ENCODE data around the gene ALDH5A1.

ALDH5A1 gene

DNA sequence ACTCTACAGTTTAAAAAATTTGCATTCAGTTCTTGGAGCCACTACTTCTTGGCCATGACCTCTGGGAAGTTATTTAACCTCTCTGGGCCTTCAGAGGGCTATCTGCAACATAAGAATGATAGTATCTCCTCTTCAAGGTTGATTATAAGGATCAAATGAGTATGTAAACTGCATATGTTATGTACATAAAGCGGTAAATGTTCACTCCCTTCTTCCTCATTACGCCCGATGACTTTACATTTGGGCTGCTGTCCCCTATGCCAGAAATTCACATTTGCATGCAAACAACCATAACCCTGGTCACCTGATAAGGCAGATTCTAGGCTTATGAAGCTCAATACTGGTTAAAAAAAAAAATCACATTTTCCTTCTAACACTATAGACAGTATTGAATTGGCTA, 50.4 kb downstream of the ALDH5A1 start:
- no peaks in the 10 kb centered on the region for H3K27me3 ChIP-seq (ENCODE audit: insufficient read depth, low read length)
- no peaks in the 10 kb centered on the region for H3K4me1 ChIP-seq (ENCODE audit: insufficient read depth, low read length)
- no peaks in the 10 kb centered on the region for H3K36me3 ChIP-seq (ENCODE audit: insufficient read depth, low read length)
- no peaks in the 10 kb centered on the region for H3K9me3 ChIP-seq (ENCODE audit: low read length)
- no peak overlapping the region for H3K4me3 ChIP-seq (ENCODE audit: low read length)
- H2AFZ ChIP-seq (ENCODE audit: low read depth, low read length) = no peak overlapping the region

DNA sequence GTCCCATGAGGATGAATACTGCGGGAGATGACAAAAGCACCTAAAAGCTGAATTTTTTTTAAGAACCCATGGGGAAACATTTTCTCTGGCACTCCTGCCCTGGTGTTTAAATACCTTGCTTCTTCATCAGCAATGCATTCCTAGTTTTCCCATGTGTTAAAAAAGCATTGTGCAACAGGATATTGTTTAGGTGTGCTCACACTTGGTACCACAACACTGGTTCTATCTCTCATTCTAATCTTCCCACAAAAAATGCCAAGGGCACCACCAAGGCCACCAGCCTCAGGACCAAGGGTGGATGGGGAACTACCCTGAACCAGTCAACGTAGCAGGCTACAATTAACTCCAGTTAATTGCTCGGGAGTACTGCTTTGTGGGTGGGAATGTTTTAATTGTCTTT, 50.9 kb downstream of the ALDH5A1 start:
- H3K9me3 ChIP-seq (ENCODE audit: low read length) = no peaks in the 10 kb centered on the region
- no peaks in the 10 kb centered on the region for H3K4me1 ChIP-seq (ENCODE audit: insufficient read depth, low read length)
- H2AFZ ChIP-seq (ENCODE audit: low read depth, low read length) = no peak overlapping the region
- H3K27me3 ChIP-seq (ENCODE audit: insufficient read depth, low read length) = no peaks in the 10 kb centered on the region
- no peak overlapping the region for H3K4me3 ChIP-seq (ENCODE audit: low read length)
- no peaks in the 10 kb centered on the region for H3K36me3 ChIP-seq (ENCODE audit: insufficient read depth, low read length)

DNA sequence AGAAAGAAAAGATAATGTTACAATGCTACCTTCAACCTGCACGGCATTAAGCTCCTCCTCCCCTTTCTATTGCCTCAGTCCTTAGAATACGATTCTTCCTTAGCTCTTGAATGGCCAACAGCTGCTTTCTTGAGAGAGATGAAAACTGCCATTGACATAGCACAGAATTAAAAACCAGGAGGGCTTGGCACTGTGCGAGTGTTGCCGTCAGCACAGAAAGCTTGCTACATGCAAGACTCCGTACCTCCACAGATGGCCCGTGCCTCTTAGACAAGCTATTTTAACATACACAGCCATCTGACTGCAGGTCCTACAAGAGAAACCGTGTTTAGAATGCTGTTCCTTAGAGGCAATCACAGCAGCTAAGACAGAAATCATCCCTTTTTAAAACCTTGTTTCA, 51.7 kb downstream of the ALDH5A1 start:
- H3K9me3 ChIP-seq (ENCODE audit: low read length) = no peaks in the 10 kb centered on the region
- no peaks in the 10 kb centered on the region for H3K4me1 ChIP-seq (ENCODE audit: insufficient read depth, low read length)
- no peaks in the 10 kb centered on the region for H3K36me3 ChIP-seq (ENCODE audit: insufficient read depth, low read length)
- no peak overlapping the region for H3K4me3 ChIP-seq (ENCODE audit: low read length)
- H2AFZ ChIP-seq (ENCODE audit: low read depth, low read length) = no peak overlapping the region
- no peaks in the 10 kb centered on the region for H3K27me3 ChIP-seq (ENCODE audit: insufficient read depth, low read length)

DNA sequence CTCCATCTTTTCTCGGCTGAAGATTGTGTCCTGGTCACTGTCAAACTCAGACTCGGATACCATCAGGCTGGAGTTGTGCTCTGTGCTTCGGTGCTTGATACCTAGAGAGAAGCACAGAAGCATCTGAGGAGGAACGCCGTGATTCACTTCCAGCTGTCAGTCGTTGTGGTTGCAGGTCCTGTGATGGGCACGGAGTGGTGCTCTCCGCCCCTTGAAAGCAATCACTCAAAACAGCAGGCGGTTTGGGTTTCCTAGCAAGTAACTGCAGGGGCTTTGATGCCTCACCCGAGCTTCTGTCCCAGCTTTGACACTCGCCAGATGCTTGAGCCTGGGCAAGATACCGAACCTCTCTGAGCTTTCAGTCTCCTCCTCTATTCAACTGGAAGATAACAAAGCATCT, 52.5 kb downstream of the ALDH5A1 start:
- Histone ChIP-seq H3K4me1 (ENCODE audit: insufficient read depth, low read length) (no peaks in the 10 kb centered on the region), H2AFZ (ENCODE audit: low read depth, low read length) (peak overlapping the region; percentile 8), H3K36me3 (ENCODE audit: insufficient read depth, low read length) (no peaks in the 10 kb centered on the region), H3K27me3 (ENCODE audit: insufficient read depth, low read length) (no peaks in the 10 kb centered on the region), H3K4me3 (ENCODE audit: low read length) (no peak overlapping the region), H3K9me3 (ENCODE audit: low read length) (no peaks in the 10 kb centered on the region)

DNA sequence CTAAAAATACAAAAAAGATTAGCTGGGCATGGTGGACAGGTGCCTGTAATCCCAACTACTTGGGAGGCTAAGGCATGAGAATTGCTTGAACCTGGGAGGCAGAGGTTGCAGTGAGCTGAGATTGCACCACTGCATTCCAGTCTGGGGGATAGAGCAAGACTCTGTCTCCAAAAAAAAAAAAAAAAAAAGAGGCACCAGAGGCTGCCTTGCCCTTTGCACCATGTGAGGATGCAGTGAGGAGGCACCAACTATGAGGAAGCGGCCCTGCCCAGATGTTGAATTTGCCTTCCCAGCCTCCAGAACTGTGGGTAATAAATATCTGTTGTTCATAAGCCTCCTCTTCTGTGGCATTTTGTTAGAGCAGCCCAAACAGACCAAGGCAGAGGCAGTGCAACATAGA, 54.4 kb downstream of the ALDH5A1 start:
- no peaks in the 10 kb centered on the region for H3K27me3 ChIP-seq (ENCODE audit: insufficient read depth, low read length)
- H3K4me3 ChIP-seq (ENCODE audit: low read length) = no peak overlapping the region
- no peaks in the 10 kb centered on the region for H3K36me3 ChIP-seq (ENCODE audit: insufficient read depth, low read length)
- no peak overlapping the region for H2AFZ ChIP-seq (ENCODE audit: low read depth, low read length)
- no peaks in the 10 kb centered on the region for H3K9me3 ChIP-seq (ENCODE audit: low read length)
- no peaks in the 10 kb centered on the region for H3K4me1 ChIP-seq (ENCODE audit: insufficient read depth, low read length)

DNA sequence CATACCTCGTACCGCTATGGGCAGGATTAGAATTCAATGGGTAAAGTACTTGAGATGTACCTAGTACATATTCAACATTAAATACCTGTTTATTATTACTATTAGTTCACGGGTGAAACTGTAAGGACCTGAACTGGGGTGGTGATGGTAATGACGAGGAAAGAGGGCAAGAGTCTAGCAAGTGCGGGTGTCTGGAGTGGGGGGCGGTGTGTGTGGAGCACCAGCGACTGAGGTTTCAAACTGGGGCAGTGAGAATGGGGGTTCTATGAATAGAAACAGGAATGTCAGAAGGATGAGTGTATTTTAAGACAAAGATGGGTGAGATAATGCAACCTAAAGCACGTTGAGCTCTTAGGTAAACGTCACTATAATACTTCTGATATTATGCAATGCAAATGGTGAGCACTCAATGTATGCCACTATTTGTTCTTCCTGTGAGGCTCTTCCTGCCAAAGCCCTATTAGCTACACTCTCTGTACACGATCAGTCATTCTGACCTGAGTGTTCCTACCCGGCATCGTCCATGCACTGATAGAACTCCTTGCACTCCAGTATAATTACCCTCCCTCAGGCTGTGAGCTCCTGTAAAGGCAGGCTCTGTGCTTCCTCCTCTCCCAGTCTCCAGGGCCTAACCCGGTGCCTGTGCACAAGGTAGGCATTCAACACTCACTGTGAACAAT, 55.0 kb downstream of the ALDH5A1 start:
- H2AFZ ChIP-seq (ENCODE audit: low read depth, low read length) = no peak overlapping the region
- H3K4me3 ChIP-seq (ENCODE audit: low read length) = no peak overlapping the region
- H3K27me3 ChIP-seq (ENCODE audit: insufficient read depth, low read length) = no peaks in the 10 kb centered on the region
- no peaks in the 10 kb centered on the region for H3K9me3 ChIP-seq (ENCODE audit: low read length)
- H3K36me3 ChIP-seq (ENCODE audit: insufficient read depth, low read length) = no peaks in the 10 kb centered on the region
- no peaks in the 10 kb centered on the region for H3K4me1 ChIP-seq (ENCODE audit: insufficient read depth, low read length)

DNA sequence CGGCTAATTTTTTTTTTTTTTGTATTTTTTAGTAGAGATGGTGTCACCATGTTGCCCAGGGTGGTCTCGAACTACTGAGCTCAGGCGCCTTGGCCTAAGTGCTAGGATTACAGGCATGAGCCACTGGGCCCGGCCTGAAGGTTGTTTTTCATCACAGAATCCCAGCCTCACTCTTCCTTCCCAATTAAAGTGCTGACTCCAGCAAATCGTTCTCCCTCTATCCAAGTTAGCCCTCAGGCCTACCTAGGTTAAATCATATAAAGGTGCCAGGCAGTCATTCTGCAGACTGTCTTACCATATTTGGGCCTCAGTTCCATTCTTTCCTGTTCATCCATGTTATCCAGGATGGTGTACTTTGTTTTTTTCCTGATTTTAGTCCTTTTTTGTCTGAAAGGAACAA, 56.4 kb downstream of the ALDH5A1 start:
- H3K4me1 ChIP-seq (ENCODE audit: insufficient read depth, low read length) = no peaks in the 10 kb centered on the region
- H3K36me3 ChIP-seq (ENCODE audit: insufficient read depth, low read length) = no peaks in the 10 kb centered on the region
- H3K27me3 ChIP-seq (ENCODE audit: insufficient read depth, low read length) = no peaks in the 10 kb centered on the region
- no peak overlapping the region for H2AFZ ChIP-seq (ENCODE audit: low read depth, low read length)
- no peaks in the 10 kb centered on the region for H3K9me3 ChIP-seq (ENCODE audit: low read length)
- H3K4me3 ChIP-seq (ENCODE audit: low read length) = no peak overlapping the region

DNA sequence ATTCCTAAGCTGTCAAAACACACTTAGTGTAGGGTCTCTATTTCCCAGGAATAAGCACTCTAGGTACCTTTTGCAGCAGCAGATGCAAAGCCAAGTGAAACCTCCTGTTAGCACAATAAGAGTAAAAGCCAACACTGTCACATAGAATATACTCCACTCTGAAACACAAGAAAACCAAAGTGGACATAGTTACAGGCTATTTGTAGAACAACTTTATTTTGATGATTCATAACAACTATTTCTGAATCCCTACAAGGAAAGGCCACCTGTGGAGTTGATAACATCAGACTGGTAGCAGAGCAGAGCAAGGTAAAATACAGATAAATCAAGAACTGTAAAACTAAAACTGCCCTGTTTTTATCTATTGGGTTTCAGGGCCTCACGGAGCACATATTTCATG, 59.7 kb downstream of the ALDH5A1 start:
- no peaks in the 10 kb centered on the region for H3K36me3 ChIP-seq (ENCODE audit: insufficient read depth, low read length)
- no peaks in the 10 kb centered on the region for H3K9me3 ChIP-seq (ENCODE audit: low read length)
- no peaks in the 10 kb centered on the region for H3K4me1 ChIP-seq (ENCODE audit: insufficient read depth, low read length)
- H2AFZ ChIP-seq (ENCODE audit: low read depth, low read length) = no peak overlapping the region
- no peak overlapping the region for H3K4me3 ChIP-seq (ENCODE audit: low read length)
- H3K27me3 ChIP-seq (ENCODE audit: insufficient read depth, low read length) = no peaks in the 10 kb centered on the region

DNA sequence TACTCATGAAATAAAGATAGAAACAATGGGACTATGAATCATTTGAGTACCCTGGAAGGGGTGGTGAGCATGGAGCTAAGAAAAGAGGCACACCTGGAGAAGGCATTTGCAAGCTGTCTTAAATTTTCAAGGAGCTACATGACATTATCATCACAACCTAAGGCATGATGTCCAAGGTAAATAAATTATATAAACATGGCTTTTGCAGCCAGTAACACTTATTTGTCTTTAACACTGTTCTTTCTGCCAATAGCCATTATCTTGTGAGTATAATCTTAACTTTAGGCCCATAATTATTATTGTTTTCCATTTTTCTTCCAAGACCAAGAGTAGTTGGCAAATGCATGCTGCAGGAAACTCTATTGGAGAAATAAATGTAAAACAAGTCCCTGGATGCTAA, 63.7 kb downstream of the ALDH5A1 start:
- no peak overlapping the region for H2AFZ ChIP-seq (ENCODE audit: low read depth, low read length)
- no peaks in the 10 kb centered on the region for H3K36me3 ChIP-seq (ENCODE audit: insufficient read depth, low read length)
- H3K27me3 ChIP-seq (ENCODE audit: insufficient read depth, low read length) = no peaks in the 10 kb centered on the region
- no peaks in the 10 kb centered on the region for H3K9me3 ChIP-seq (ENCODE audit: low read length)
- no peak overlapping the region for H3K4me3 ChIP-seq (ENCODE audit: low read length)
- no peaks in the 10 kb centered on the region for H3K4me1 ChIP-seq (ENCODE audit: insufficient read depth, low read length)

DNA sequence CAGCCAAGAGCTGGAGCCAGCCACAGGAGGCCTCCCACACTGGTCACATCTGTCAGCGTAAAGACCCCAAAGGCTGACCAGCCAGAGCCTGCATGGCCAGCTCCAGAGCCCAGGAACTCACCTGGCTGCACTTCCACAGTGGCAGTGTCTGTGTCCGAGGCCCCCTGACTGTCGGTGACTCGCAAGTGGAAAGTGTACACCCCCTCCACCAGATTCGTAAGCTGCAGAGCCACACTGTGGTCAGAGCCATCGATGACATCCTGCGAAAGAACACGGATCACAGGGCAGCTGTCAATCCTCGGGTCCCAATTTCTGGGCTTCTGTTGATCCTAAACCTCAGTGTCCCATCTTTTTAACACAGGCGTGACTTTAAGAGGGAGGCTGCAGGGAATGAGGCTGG, 69.3 kb downstream of the ALDH5A1 start:
- Histone ChIP-seq H3K4me3 (ENCODE audit: low read length) (no peak overlapping the region), H3K36me3 (ENCODE audit: insufficient read depth, low read length) (no peaks in the 10 kb centered on the region), H2AFZ (ENCODE audit: low read depth, low read length) (no peak overlapping the region)

DNA sequence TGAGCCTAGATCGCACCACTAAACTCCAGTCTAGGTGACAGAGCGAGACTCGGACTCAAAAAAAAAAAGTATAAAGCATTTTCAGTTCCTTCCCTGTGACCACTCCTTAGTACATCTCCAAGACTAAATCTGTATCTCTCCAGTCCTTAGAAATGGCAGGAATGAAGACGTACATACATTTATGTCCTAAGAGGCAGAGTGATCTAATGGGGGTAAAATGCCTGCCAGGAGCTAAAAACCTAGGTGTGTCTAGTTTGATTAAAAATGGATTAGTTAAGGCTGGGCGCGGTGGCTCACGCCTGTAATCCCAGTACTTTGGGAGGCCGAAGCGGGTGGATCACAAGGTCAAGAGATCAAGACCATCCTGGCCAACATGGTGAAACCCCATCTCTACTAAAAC, 70.4 kb downstream of the ALDH5A1 start:
- no peaks in the 10 kb centered on the region for H3K36me3 ChIP-seq (ENCODE audit: insufficient read depth, low read length)
- H3K4me3 ChIP-seq (ENCODE audit: low read length) = no peak overlapping the region
- H3K27me3 ChIP-seq (ENCODE audit: insufficient read depth, low read length) = no peaks in the 10 kb centered on the region
- H2AFZ ChIP-seq (ENCODE audit: low read depth, low read length) = no peak overlapping the region
- no peaks in the 10 kb centered on the region for H3K9me3 ChIP-seq (ENCODE audit: low read length)
- no peaks in the 10 kb centered on the region for H3K4me1 ChIP-seq (ENCODE audit: insufficient read depth, low read length)

More for the DNA sequence above, 69.3 kb downstream of the ALDH5A1 start:
- Histone ChIP-seq H3K27me3 (ENCODE audit: insufficient read depth, low read length) (no peaks in the 10 kb centered on the region), H3K9me3 (ENCODE audit: low read length) (no peaks in the 10 kb centered on the region), H3K4me1 (ENCODE audit: insufficient read depth, low read length) (no peaks in the 10 kb centered on the region)

DNA sequence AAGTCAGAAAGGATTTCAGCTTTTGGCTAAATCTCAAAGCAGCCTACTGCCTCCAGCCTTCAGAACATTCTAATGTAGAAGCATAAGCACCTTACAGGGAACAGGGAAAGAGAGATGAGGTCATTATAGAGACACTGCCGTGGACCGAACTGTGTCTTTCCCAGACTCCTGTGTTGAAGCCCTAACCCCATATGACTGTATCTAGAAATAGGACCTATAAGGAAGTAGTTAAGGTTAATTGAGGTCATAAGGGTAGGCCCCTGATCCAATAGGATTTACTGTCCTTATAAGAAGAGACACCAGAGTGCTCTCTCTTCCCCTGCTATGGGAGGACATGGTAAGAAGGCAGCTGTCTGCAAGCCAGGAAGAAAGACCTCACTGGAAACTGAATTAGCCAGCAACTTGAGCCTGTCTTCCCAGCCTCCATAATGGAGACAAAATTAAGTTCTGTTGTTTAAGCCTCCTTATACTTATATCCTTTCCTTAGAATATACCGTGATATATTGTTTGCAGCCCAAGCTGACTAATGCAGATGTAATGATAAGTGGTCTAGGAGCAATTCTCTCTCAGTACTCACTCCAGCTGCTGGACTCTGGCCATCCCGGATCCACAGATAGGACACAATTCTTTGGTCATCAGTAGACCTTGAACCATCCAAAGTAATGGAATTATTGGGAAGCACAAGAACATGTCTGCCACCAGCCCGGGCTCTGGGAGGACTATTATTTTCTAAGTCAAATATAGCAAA, 71.4 kb downstream of the ALDH5A1 start:
- H2AFZ ChIP-seq (ENCODE audit: low read depth, low read length) = no peak overlapping the region
- no peak overlapping the region for H3K4me3 ChIP-seq (ENCODE audit: low read length)
- no peaks in the 10 kb centered on the region for H3K36me3 ChIP-seq (ENCODE audit: insufficient read depth, low read length)
- no peaks in the 10 kb centered on the region for H3K9me3 ChIP-seq (ENCODE audit: low read length)
- no peaks in the 10 kb centered on the region for H3K4me1 ChIP-seq (ENCODE audit: insufficient read depth, low read length)
- H3K27me3 ChIP-seq (ENCODE audit: insufficient read depth, low read length) = no peaks in the 10 kb centered on the region

DNA sequence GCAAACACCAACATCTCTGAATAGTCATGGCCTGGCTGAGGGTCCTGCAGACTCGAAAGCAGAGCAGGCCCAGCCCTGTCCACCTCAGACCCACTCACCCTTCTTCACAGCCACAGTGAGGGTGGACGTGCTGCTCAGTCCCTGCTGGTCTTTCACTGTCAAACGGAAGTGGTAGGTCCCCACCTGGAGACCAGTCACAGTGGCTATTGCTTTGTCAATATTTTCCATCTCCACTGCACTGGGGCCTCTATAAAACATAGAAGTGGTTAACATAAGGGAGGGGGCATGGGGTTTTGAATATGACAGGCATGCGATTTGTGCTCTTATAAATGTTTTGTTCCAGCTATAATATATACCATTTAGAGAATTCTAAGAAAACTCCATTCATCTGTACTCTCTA, 73.9 kb downstream of the ALDH5A1 start:
- Histone ChIP-seq H3K4me1 (ENCODE audit: insufficient read depth, low read length) (no peaks in the 10 kb centered on the region), H3K27me3 (ENCODE audit: insufficient read depth, low read length) (no peaks in the 10 kb centered on the region), H3K36me3 (ENCODE audit: insufficient read depth, low read length) (no peaks in the 10 kb centered on the region), H3K9me3 (ENCODE audit: low read length) (no peaks in the 10 kb centered on the region), H3K4me3 (ENCODE audit: low read length) (no peak overlapping the region), H2AFZ (ENCODE audit: low read depth, low read length) (no peak overlapping the region)

DNA sequence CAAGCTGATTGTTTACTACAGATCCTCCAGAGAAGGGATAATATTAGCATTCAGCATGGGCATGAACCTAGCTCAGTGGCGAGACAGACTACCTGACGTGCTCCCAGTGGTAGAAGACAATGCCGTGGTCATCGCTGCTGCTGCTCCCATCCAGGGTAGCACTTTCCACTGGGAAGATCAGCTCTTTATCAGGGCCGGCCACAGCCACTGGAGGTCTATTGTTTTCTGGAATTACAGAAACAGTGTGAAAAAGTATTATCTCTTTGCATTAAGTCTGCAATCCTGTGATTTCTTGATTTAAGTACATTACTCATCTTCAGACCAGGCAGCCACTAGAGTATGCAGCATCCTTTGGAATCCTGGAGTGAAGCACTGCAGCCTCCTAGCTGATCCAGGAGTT, 75.0 kb downstream of the ALDH5A1 start:
- Histone ChIP-seq H3K27me3 (ENCODE audit: insufficient read depth, low read length) (no peaks in the 10 kb centered on the region), H3K36me3 (ENCODE audit: insufficient read depth, low read length) (no peaks in the 10 kb centered on the region), H3K9me3 (ENCODE audit: low read length) (no peaks in the 10 kb centered on the region), H2AFZ (ENCODE audit: low read depth, low read length) (no peak overlapping the region), H3K4me1 (ENCODE audit: insufficient read depth, low read length) (no peaks in the 10 kb centered on the region), H3K4me3 (ENCODE audit: low read length) (no peak overlapping the region)

Data from neuron (in vitro differentiated cells).